ENCODE results near the gene IVNS1ABP. TPM values are rescaled to one million over a fixed set of nuclear protein-coding genes. Genes with fewer than 3 reads are reported as not detected.
"Not testable (repeated sequence)": the region's sequence is repeated elsewhere in the genome, so short reads cannot be mapped to it uniquely, and the experiment has no call there.

The IVNS1ABP gene
- total and polyA plus RNA-seq, 4 donors: 73.4 to 111 (median 101) TPM

GRCh38 chr1:185251928-185252327 is 65.1 kb downstream of the IVNS1ABP start:
- H3K4me3 ChIP-seq (ENCODE audit: low read depth, low read length); DNase-seq (ENCODE audit: low read depth in 4 of 6, low spot score in 6 of 6); H3K4me1 ChIP-seq (ENCODE audit: control insufficient read depth, insufficient read depth, low read length); H3K9me3 ChIP-seq (ENCODE audit: control insufficient read depth, insufficient read depth, low read length); H3K27ac ChIP-seq (ENCODE audit: low read depth, low read length); H3K36me3 ChIP-seq (ENCODE audit: control insufficient read depth, insufficient read depth, low read length); H3K27me3 ChIP-seq (ENCODE audit: control insufficient read depth, insufficient read depth, low read length): not testable (repeated sequence)
- no CpG with 5 or more reads among the region's 4 CpGs for WGBS (ENCODE audit: insufficient coverage)

- Histone ChIP-seq H3K4me3 (ENCODE audit: low read depth, low read length) (no peak overlapping the region), H3K27me3 (ENCODE audit: control insufficient read depth, insufficient read depth, low read length) (no peaks in the 10 kb centered on the region)
- 82% methylated on average over 3 of the region's 4 CpGs for WGBS (ENCODE audit: insufficient coverage)
Measured at GRCh38 chr1:185250063-185250462, 67.0 kb downstream of the IVNS1ABP start.

GRCh38 chr1:185249563-185249962 is 67.5 kb downstream of the IVNS1ABP start:
- no peak overlapping the region for H3K27ac ChIP-seq (ENCODE audit: low read depth, low read length)
- H3K36me3 ChIP-seq (ENCODE audit: control insufficient read depth, insufficient read depth, low read length): no peaks in the 10 kb centered on the region
- no peak overlapping the region for H3K4me3 ChIP-seq (ENCODE audit: low read depth, low read length)
- no CpG with 5 or more reads among the region's 2 CpGs for WGBS (ENCODE audit: insufficient coverage)
- H3K27me3 ChIP-seq (ENCODE audit: control insufficient read depth, insufficient read depth, low read length): no peaks in the 10 kb centered on the region
- H3K9me3 ChIP-seq (ENCODE audit: control insufficient read depth, insufficient read depth, low read length): no peaks in the 10 kb centered on the region
- no peak for DNase-seq (ENCODE audit: low read depth in 4 of 6, low spot score in 6 of 6)
- no peaks in the 10 kb centered on the region for H3K4me1 ChIP-seq (ENCODE audit: control insufficient read depth, insufficient read depth, low read length)

More at GRCh38 chr1:185250063-185250462, 67.0 kb downstream of the IVNS1ABP start:
- Histone ChIP-seq H3K4me1 (ENCODE audit: control insufficient read depth, insufficient read depth, low read length) (no peaks in the 10 kb centered on the region), H3K27ac (ENCODE audit: low read depth, low read length) (no peak overlapping the region), H3K9me3 (ENCODE audit: control insufficient read depth, insufficient read depth, low read length) (no peaks in the 10 kb centered on the region), H3K36me3 (ENCODE audit: control insufficient read depth, insufficient read depth, low read length) (no peaks in the 10 kb centered on the region)
- DNase-seq (ENCODE audit: low read depth in 4 of 6, low spot score in 6 of 6): no peak

Small RNA genes lying within 50 kb of the gene (small RNA-seq; reads per million reads assigned to genes)
- not detected for gene RF00019 (ENCODE audit: low replicate concordance)

Other genes starting within 250 kb of the IVNS1ABP start
- 10 to 100 TPM; 21.2 to 21.8 TPM for gene TRMT1L, start 160.3 kb downstream of the IVNS1ABP start, total RNA-seq
- 10 to 100 TPM; 14.1 to 15.1 TPM for gene TRMT1L, start 160.3 kb downstream of the IVNS1ABP start, polyA plus RNA-seq (ENCODE audit: insufficient read length in 2 of 2)
- 10 to 100 TPM; 12.8 to 22.9 TPM for gene SWT1, start 160.1 kb downstream of the IVNS1ABP start, total RNA-seq
- 1 to 10 TPM; 6.6 to 8.6 TPM for gene SWT1, start 160.1 kb downstream of the IVNS1ABP start, polyA plus RNA-seq (ENCODE audit: insufficient read length in 2 of 2)

Measured in spinal cord (tissue), 10 donors.